NCI-H128 (cell line): Measurements from ENCODE around the gene ZP1.
A peak's percentile ranks its signal among the peaks of the same experiment; 100 is the strongest.

ENCODE experiments used
- DNase-seq: peaks from one replicate; lab custom pipeline; 2025; ENCODE audit not compliant: unreplicated experiment; lab: John Stamatoyannopoulos, UW

ZP1 gene

DNA sequence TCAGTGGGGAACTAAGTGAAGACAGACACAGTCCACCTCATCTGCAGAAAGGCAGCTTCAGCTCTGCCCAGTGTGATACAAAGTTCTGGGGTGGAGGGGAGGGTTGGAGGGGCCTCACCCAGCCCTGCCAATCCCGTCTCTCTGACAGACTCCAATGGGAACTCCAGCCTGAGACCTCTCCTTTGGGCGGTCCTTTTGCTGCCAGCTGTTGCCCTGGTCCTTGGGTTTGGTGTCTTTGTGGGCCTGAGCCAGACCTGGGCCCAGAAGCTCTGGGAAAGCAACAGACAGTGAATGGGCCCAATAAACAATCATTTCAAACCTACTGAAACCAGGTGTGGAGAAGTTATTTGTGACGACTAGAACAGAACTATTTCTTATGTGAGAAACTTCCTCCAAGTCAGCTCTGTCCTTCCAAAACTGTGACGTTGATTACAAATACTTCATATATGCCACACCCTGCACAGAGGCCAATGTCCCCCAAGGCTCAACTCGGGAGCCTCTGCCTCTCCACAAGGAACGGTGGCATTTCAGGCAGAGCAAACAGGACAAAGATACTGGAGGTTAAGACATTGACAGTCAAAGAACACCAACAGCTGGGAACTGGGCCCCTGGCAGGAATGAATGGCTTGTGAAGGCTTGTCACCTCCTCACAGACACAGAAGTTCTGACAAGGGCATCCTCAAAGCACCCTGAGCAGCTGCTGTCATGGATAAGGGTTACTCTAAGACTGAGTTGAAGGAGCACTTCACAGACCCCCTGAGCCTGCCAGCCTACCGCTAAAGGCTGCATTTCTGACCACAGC lies 8.2 kb downstream of the ZP1 start:
- DNase-seq: no peak

DNA sequence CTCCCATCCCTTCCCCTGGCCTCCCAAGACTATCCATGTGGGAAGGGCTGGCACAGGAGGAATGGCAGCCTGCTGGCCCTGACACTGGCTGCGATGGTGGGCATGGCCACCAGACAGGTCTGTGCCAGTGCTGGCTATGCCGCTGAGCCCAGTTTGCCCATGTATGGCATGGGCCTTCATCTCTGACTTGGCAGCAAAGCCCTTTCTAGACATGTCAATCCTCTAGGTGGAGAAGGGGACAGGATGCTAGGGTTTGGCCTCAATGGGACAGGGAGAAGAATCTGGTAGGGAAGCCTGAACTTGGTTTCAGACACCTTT lies 8.8 kb downstream of the ZP1 start:
- DNase-seq: no peak

DNA sequence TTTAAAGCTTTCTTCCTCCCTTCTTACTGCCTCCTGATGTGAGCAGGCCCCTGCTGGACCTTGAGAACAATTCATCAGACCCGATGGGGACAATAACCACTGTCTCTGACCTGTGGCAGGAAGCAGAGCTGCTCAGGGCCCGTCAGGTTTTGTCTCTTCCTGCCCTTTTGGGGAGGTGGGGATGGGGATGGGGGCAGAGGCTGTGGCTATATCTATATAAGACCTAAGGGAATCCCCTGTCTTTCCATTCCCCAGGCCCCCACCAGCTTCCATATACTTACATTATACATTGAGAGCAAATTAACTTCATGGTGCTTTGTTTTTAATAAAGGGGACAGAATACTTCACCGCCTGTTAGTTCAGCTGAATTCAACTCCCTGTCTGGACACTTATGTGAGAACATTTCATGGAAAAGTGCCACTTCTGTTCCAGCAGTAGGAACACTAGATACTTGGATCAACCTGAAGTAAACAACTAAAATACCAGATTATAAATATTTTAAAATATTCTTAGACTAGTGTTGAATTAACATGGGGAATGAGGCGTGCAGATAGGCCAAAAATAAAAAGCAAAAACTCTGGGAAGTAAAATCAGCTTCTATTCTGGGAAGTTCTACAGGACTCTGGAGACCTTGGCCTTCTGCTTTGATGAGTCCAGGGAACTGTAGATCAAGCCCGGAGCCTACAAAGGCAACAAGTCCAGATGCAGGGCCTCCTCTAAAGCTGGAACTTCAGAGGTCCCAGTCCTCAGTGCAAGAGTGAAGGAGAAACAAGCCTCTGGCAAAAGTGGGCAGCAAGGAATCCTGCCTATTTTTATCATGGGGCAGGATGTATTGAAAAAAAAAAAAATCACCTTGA lies 11.1 kb downstream of the ZP1 start:
- DNase-seq: no peak

DNA sequence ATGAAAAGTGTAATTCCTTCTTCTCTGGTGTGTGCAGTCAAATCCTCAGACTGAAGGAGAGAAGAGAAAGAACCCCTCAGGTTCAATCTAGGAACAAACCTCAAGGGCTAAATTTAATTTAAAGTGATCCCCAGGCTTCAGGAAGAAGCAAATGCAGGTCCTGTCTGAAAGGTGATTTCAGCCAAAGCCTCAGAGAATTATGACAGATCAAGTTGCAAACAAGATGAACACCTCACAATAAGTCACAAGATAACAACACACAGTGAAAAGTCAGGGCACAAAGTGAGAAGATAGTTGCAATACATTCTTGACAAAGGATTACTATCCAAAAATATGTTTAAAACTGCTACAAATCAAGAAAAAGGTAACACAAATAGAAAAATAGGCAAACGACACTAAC lies 11.8 kb downstream of the ZP1 start:
- no peak for DNase-seq

DNA sequence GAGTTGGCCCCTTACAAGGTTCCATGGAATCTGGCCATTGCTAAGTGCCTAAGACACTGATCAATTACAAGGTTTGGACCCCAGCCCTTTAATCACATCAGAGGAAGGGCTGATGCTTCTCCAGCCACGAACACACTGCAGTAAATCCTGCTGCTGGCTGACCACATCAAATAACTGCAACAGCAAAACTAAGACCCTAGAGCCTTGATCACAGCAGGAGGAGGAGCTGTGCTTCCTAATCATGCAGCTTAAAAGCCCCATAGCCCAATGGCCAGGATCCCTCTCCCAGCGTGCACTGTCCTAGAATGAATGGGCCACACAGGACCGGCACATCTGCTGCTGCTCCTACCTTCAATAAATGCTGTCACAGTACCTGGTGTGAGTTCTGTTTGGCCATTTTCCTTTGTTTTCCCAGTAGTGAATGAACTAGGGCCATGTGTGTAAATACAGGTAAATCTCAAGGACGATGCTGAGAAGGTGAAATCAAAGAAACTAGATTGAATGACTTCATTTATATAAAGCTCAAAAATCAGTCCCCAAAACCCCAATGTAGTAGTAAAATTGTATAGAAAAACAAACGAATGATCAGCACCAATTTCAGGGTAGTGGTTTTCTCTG lies 12.7 kb downstream of the ZP1 start:
- DNase-seq: no peak

DNA sequence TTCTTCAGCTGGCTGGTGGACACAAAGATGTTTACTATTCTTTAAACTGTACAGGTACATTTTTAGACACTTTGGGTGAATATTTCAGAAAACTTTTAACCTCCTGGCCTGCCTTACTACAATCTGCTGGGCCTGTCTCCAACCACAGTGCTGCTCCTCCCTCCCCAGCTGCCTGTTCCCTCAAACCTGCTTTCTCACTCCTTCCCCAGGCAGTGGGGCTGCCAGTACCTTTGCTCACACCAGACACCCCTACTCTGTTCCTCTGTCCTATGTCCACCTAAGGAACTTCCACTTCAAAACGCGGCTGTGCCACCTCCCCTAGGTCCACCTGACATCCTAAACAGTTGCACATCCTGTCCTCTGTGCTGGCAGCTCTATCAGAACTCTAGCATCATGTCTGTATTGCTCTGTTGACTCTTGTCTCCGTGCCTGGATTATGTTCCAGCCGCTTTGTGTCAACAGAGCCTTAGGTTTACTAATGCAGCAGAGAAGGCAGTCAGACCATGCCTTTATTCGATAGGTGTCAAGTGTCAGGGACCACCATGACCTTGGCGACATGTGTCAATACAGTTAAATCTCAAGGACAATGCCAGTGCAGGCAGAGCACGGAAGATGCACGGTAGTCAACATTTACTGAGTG lies 13.4 kb downstream of the ZP1 start:
- no peak for DNase-seq

DNA sequence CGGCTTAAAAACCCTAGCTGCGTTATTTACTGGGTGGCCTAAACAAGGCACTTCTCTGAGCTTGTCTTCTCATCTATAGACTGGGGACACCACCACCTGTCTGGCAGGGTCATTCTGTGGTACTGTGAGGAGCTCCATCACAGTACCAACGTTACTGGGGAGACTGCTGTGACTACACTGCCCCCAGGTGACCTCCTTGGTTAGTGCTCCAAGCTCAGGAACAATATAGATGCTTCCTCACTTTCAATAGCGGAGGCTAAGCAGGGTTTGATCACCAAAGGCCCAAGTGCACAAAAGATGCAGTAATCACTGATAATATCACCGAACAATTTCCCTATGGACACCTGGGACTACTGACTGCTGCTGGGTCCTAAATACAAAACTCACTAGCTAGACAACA lies 20.2 kb downstream of the ZP1 start:
- peak; percentile 15 for DNase-seq

DNA sequence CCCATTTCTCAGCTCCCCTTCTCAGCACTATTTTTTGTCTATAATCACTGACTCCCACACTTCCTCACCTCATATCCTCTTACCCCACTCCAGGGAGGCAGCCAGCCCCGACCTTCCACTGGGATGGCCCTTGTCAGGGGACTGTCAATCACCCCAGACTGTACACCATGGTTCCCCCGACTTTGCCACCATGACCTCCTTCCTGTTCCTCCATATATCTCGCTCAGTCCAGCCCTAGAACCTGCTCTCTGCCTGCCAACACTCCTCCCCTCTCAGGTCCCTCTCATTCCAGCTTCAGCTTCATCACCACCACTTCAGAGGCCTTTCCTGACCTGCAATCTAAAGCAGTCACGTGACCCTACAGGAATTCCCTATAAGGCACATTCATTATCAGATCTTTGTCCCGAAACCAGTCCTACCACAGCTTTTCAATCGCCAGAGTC lies 22.5 kb downstream of the ZP1 start:
- DNase-seq: no peak

DNA sequence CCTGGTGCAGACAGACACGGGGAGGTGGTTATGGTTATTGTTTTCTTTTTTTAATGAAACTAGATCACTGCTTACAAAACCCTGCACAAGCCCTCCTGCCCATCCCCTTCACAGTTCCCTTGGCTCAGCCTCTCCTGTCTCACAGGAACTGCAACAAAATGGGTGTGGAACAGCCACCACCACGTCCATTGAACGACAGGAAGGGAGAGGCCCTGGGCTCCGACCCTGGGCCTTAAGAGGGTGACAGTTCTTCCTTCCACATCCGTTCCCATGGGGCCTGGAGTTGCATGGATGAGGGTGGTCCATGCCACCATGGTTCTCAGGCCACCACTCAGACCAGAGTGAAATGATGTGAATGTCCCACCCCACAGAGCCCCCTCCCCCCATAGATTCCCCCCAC lies 23.4 kb downstream of the ZP1 start:
- DNase-seq: no peak

DNA sequence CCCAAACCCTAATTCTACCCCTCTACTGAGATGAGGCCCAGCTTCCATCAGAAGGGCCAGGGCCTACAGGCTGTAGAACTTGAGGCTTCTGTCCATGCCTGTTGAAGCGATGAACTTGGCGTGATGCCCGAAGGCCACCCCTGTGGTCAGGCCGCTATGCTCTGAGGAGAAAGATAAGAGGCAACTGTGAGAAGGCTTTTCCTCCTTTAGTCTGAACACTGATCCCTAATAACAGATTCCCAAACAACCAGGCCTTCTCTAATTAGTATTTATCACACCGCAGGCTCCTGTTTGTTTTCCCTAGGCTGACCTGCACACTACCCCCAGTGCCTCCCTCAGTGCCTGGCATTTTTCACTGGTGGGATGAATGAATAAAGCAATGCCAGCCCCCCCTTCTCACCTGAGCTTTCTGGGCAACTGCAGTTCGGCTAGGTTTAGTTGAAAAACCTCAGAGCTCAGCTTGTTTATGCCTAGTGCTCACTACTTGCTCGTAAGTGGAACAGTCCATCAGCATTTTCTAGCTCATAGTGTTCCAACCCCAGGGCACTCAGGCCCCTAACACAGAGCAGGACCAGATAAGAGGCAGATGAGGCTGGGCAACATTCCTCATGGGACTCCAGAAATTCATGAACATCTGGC lies 23.9 kb downstream of the ZP1 start:
- DNase-seq: no peak

DNA sequence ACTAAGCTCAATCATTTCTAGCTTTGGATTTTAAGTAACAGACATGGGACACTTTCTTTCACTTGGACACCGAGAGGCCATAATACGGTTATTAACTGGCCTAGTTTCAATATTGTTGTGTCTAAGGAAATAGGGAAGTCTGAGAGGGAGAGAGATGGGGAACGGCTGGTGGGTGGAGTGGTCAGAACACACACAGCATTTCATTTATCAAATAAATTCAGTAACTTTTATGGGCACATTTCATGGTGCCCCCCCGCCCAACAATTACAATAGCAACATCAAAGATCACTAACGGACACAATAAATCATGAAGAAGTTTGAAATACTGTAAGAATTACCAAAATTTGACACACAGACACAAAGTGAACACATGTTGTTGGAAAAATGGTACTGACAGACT lies 28.3 kb downstream of the ZP1 start:
- DNase-seq: no peak

DNA sequence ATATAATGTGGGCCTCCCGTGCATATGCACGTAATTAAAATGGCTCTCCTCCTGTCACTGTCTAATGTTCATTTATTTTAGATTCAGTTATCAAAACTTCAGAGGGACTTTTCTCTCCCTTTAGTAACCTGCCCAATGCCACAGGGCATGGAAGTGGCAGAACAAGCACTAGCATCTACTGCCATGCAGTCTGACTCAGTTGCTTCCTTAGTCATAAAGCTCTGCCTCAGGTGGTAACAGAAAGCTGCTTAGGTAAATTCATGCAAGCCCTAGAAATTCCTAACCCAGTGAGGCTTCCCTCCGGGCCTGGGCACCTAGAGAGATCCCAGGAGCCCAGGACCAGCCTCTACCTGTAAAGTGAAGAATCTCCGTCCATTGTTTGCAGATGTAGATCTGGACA lies 30.2 kb downstream of the ZP1 start:
- no peak for DNase-seq

DNA sequence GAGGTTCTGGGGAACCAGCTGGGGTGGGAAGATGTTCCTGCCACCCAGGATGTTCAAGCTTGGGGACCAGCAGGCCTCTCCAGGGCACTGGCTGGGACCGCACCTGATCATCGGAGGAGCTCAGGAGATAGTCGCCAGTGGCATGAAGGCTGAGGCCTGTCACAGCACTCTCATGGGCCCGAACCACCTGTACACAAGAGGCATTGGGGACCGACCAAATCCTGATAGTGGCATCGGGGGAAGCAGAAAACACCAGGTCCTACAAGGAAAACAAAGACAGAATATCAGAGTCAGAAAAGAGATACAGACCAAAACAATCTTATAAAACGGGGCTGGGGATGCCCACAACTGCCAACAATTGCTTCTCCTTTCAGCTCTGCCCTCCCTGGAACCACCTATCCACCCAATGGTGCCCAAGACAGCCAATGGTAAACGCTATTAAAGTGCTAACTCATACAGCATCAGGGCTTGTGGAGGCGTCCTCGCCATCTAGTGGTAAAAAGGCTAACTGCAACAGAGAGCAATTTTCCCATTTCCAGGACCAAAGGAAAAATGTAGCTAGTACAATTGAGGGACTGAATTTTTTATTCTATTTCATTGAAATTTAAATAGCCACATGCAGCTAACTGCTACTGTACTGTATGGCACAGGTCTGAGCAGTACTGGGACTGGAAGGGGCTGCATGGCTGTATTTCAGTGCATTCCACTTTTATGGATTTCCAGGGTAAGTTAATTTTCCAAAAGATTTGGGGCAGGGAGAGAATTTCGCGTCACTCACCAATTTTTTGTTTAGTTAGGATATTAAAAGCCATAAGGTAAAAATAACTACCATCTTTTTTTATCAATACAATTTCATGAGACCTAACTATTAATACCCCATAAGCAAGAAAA lies 31.9 kb downstream of the ZP1 start:
- no peak for DNase-seq

DNA sequence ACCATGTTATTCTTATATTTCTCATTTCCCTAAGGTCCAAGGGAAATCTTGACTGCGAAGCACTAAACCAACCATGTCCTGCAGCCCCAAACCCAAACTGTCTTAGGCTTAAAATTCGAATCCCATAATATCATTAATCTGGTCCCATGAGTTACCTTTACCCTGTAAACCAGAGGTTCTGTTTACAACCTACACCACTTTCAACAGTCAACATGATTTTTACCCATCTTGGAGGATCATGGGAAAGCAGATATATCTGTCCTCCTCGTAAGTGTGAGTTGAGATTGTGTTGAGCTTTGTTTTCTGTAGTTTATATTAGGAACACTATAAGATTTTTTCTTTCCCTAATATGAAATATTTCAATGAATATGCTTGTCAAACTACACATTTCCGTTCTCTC lies 32.6 kb downstream of the ZP1 start:
- no peak for DNase-seq

DNA sequence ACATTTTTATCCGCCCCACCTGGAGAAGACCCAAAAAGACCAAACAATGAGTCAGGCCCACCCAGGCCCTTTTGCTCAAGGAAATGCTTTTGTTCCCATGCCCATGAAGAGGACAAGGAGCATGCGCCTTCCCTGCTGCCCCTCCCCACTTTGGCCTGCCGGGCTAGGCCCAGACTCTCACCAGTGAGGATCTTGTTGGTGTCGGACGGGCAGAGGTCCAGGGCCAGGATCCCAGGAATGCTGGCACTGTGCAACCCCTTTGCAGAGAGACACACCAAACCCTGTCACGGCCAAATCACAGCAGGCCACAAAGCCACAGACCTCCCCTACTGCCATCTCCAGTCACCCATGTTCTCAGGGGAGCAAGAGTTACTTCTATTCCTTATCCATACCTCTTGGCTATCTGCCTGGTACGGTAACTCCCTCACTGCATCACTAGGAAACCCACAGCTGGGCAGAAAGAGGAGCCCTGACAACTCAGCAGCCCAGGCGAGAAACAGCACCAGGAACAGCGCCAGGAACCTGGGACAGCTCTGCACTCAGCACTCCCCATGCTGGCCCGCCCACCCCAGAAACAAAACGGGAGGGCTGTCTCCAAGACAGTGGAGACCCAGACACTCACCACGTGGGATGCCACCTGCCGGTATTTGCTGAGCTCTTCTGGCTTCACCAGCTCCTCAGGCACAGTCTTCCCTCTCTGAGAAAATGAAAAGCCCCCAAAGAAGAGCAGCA lies 33.5 kb downstream of the ZP1 start:
- DNase-seq: no peak

DNA sequence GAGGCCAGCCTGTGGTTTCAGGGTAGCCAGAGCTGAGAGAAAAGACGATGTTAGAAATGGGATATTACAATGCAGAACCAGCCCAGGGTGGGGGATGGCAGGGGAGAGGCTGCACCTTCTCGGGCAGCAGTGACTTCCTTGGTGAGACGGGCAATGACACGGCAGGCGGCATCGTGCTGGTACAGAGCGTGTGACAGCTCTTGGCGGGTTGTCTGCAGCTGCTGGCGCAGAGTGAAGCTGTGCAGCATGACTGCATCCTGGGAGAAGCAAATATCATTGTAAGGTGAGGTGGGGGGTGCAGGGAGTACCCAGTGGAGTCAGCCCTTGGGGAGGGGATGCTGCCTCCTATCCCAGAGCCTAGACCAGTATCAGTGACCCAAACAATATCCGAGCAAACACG lies 35.3 kb downstream of the ZP1 start:
- DNase-seq: no peak

DNA sequence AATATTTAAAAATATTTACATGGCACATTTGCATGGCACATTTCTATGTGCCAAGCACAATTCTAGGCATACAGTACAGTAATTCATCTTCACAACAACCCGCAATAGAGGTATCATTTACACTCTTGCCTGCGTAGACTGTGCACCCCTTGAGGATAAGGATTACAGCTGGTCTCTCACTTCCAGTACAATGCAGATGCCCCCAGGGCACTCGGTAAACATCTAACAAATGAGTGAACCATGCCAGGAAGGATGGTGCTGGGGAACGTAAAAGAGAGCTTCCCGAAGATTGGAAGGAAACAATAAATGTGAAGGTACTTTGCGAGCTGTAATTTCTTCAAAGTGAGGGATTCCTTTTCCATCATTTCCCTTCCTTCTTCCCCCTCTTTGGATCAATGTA lies 37.7 kb downstream of the ZP1 start:
- DNase-seq: no peak

DNA sequence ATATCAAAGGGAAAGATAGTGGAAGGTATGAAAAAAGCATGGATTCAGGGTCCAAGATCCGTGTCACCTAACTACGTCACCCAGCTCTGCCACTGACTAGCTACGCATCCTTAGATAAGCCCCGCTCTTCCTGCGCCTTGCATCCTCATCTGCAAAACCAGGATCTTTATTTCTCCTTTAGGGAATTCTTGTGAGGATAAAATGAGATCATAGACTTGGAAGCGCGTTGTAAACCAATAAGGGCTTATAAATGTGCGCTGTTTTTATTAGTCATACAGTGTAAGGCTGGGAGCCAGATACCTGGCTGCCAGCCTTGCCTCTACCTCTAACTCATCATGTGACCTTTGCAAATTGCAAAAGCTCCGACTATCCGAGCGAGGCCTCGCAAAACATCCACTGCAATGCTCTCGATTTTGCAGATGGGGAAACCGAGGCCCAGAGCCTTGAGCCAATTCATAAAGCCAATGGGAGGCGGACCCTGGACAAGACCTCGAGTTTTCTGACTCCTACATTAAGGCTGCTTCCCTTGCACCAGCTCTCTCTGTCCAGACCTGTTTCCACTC lies 38.3 kb downstream of the ZP1 start:
- no peak for DNase-seq
